ENCODE measurements around the gene KIF1B. TPM values are rescaled to one million over a fixed set of nuclear protein-coding genes. Genes with fewer than 3 reads are reported as not detected.
A peak's percentile ranks its signal among the peaks of the same experiment; 100 is the strongest.

The KIF1B gene
- total RNA-seq, 5 donors from 2014 or later (not counting 1 experiment from before 2014, with no cell fraction given), result 10.3 to 15.3 (median 13.8) TPM

- no CpG with 5 or more reads among the region's 2 CpGs for WGBS (ENCODE audit: insufficient coverage)
- POLR2A ChIA-PET, result no interaction called here
- Mint-ChIP-seq H3K27me3 (no peaks in the 10 kb centered on the region), H3K36me3 (peaks cover 23% of the 10 kb centered on the region), H3K27ac (no peak overlapping the region), H3K4me3 (no peak overlapping the region), H3K9me3 (no peaks in the 10 kb centered on the region), H3K4me1 (peaks cover 3 to 8% (median 3%) of the 10 kb centered on the region in 3 donors)
- Histone ChIP-seq H3K27me3 (replicated peaks in 1 of 2; ENCODE audit: control insufficient read depth in 2 of 2, extremely low read depth in 1 of 2, insufficient read depth in 2 of 2, low read length in 1 of 2) (no peaks in the 10 kb centered on the region), H3K4me3 (ENCODE audit: control insufficient read depth in 1 of 2, extremely low read depth in 1 of 2, low read length in 1 of 2) (no peak overlapping the region), H3K4me1 (ENCODE audit: control insufficient read depth in 1 of 2, extremely low read depth in 1 of 2, insufficient read depth in 2 of 2, low read length in 2 of 2) (peaks cover 0 to 3% of the 10 kb centered on the region in 2 experiments), H3K36me3 (ENCODE audit: control insufficient read depth in 2 of 2, extremely low read depth in 1 of 2, insufficient read depth in 1 of 2, low read length in 1 of 2) (peaks cover 0 to 8% of the 10 kb centered on the region in 2 donors), H3K27ac (ENCODE audit: low read length) (no peak overlapping the region), H3K9me3 (no peaks in the 10 kb centered on the region)
- DNase-seq (peak in 1 of 35 experiments; percentile 3), ATAC-seq (replicated peaks in 1 of 4) (peak in 1 of 4 experiments; percentile 40)
- CTCF ChIA-PET, result no interaction called here
These were observed 60.7 kb downstream of the KIF1B start for GRCh38 chr1:10271090-10271489.

GRCh38 chr1:10271869-10272268 lies 61.5 kb downstream of the KIF1B start:
- Mint-ChIP-seq H3K27ac (no peak overlapping the region), H3K27me3 (no peaks in the 10 kb centered on the region), H3K36me3 (peaks cover 29% of the 10 kb centered on the region), H3K4me1 (peaks cover 3 to 8% (median 3%) of the 10 kb centered on the region in 3 donors), H3K4me3 (no peak overlapping the region), H3K9me3 (no peaks in the 10 kb centered on the region)
- POLR2A ChIA-PET, result no interaction called here
- DNase-seq (no peak), ATAC-seq (replicated peaks in 1 of 4) (no peak)
- Histone ChIP-seq H3K4me3 (ENCODE audit: control insufficient read depth in 1 of 2, extremely low read depth in 1 of 2, low read length in 1 of 2) (no peak overlapping the region), H3K27me3 (replicated peaks in 1 of 2; ENCODE audit: control insufficient read depth in 2 of 2, extremely low read depth in 1 of 2, insufficient read depth in 2 of 2, low read length in 1 of 2) (no peaks in the 10 kb centered on the region), H3K36me3 (ENCODE audit: control insufficient read depth in 2 of 2, extremely low read depth in 1 of 2, insufficient read depth in 1 of 2, low read length in 1 of 2) (peaks cover 0 to 12% of the 10 kb centered on the region in 2 donors), H3K9me3 (no peaks in the 10 kb centered on the region), H3K4me1 (ENCODE audit: control insufficient read depth in 1 of 2, extremely low read depth in 1 of 2, insufficient read depth in 2 of 2, low read length in 2 of 2) (peaks cover 0 to 3% of the 10 kb centered on the region in 2 experiments), H3K27ac (ENCODE audit: low read length) (no peak overlapping the region)
- WGBS (ENCODE audit: insufficient coverage), result 100% methylated on average over 2 of the region's 2 CpGs
- CTCF ChIA-PET, result no interaction called here

DNA sequence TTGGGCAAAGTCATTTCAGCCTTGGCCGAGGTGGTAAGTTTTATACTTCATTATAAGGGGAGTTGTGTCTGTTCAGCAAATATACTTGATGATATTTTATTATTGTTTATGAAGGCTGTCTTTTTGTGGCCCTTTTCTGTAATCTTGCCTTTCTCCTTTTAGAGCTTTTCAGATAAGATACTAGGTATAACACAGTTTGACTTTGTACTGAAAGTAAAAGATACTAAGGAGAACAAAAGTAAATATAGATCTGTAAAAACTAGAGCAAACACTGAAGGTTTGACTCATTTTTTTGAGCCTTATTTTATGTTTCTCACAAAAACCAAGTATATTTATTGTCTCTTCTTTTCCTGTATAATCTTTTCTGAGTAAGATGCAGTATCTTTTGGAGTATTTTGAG lies 61.9 kb downstream of the KIF1B start:
- DNase-seq (no peak), ATAC-seq (replicated peaks in 1 of 4) (no peak)
- Histone ChIP-seq H3K9me3 (no peaks in the 10 kb centered on the region), H3K27ac (ENCODE audit: low read length) (no peak overlapping the region), H3K4me1 (ENCODE audit: control insufficient read depth in 1 of 2, extremely low read depth in 1 of 2, insufficient read depth in 2 of 2, low read length in 2 of 2) (peaks cover 0 to 3% of the 10 kb centered on the region in 2 experiments), H3K36me3 (ENCODE audit: control insufficient read depth in 2 of 2, extremely low read depth in 1 of 2, insufficient read depth in 1 of 2, low read length in 1 of 2) (peaks cover 0 to 12% of the 10 kb centered on the region in 2 donors), H3K27me3 (replicated peaks in 1 of 2; ENCODE audit: control insufficient read depth in 2 of 2, extremely low read depth in 1 of 2, insufficient read depth in 2 of 2, low read length in 1 of 2) (no peaks in the 10 kb centered on the region), H3K4me3 (ENCODE audit: control insufficient read depth in 1 of 2, extremely low read depth in 1 of 2, low read length in 1 of 2) (no peak overlapping the region)
- Mint-ChIP-seq H3K9me3 (no peaks in the 10 kb centered on the region), H3K4me1 (peaks cover 3 to 8% (median 3%) of the 10 kb centered on the region in 3 donors), H3K4me3 (no peak overlapping the region), H3K27ac (no peak overlapping the region), H3K36me3 (peaks cover 29% of the 10 kb centered on the region), H3K27me3 (no peaks in the 10 kb centered on the region)
- WGBS (ENCODE audit: insufficient coverage), result no CpG with 5 or more reads among the region's 1 CpG
- CTCF ChIA-PET, result no interaction called here
- POLR2A ChIA-PET, result no interaction called here

DNA sequence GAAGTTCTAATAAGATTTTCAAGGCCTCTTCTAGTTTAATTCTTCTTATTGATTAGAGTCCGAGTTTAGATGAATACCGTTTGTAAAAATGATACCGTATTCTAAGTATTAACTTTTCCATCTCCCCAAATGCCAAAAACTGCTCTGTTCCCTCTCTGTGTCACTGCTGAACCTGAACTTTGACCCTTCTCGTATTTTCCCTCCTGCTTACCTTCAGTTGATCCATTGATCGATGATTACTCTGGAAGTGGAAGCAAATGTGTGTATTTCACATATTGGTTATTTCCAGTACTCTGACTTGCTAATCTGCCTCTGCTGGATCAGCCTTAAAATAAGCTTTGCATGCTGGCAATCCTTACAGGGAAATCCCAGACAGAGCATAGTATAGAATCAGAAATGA lies 68.5 kb downstream of the KIF1B start:
- H3K27me3 ChIP-seq (replicated peaks in 1 of 2; ENCODE audit: control insufficient read depth in 2 of 2, extremely low read depth in 1 of 2, insufficient read depth in 2 of 2, low read length in 1 of 2), result no peaks in the 10 kb centered on the region
- POLR2A ChIA-PET, result no interaction called here
- 100% methylated on average over 2 of the region's 5 CpGs for WGBS (ENCODE audit: insufficient coverage)
- no peaks in the 10 kb centered on the region for H3K9me3 Mint-ChIP-seq
- ATAC-seq (replicated peaks in 1 of 4) (no peak), DNase-seq (no peak)
- H3K4me3 Mint-ChIP-seq, result no peak overlapping the region
- peaks cover 42% of the 10 kb centered on the region for H3K36me3 Mint-ChIP-seq
- no peaks in the 10 kb centered on the region for H3K4me1 Mint-ChIP-seq
- CTCF ChIA-PET, result interaction anchor here in 1 of 2 donors (0.6 kb wide), 1 partner anchor 43 kb away, joined by 6 read pairs; no protein-coding TSS in a partner anchor
- H3K36me3 ChIP-seq (ENCODE audit: control insufficient read depth in 2 of 2, extremely low read depth in 1 of 2, insufficient read depth in 1 of 2, low read length in 1 of 2), result peaks cover 0 to 17% of the 10 kb centered on the region in 2 donors
- H3K27ac Mint-ChIP-seq, result no peak overlapping the region
- no peak overlapping the region for H3K4me3 ChIP-seq (ENCODE audit: control insufficient read depth in 1 of 2, extremely low read depth in 1 of 2, low read length in 1 of 2)
- no peaks in the 10 kb centered on the region for H3K27me3 Mint-ChIP-seq
- H3K9me3 ChIP-seq, result no peaks in the 10 kb centered on the region
- H3K4me1 ChIP-seq (ENCODE audit: control insufficient read depth in 1 of 2, extremely low read depth in 1 of 2, insufficient read depth in 2 of 2, low read length in 2 of 2), result no peaks in the 10 kb centered on the region
- H3K27ac ChIP-seq (ENCODE audit: low read length), result no peak overlapping the region

DNA sequence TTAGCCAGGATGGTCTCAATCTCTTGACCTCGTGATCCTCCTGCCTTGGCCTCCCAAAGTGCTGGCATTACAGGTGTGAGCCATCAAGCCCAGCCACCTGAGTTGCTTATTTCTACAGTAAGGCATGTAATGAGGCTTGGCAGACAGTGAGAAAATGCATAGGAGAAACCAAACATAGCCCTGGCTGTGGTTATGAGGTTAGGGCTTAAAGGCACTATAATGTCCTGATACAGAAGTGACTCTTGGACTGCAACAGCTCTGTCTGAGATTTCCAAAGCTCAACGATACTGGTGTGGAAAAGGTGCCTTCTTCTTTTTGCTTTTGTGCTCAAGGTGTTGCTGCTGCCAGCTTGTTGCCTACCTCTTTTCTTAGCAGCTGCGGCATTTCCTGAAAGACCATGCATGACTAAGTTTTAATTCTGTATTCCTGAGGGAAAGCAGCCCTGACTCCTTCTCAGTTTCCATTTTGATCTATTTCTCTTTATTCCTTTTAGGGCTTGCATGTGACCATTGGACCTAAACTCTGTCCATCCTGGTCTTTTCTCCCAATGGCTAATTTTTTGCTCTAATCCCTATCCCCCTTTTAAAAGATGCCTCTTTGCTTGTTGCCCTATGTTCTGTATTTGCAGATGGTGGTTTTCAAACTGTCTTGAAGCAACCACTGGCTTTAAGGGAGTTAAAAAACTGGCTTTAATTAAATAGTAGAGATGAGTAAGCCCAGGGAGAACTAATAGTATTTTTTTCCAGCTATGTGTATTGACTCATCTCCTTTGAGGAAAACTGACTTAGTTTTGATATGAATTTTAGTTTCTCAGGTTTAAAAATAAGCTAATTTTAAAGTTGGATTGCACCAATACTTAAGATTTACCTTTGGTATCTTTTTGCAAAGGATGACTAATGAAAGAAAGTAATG lies 70.3 kb downstream of the KIF1B start:
- H3K9me3 ChIP-seq, result no peaks in the 10 kb centered on the region
- no peaks in the 10 kb centered on the region for H3K4me1 Mint-ChIP-seq
- no peaks in the 10 kb centered on the region for H3K27me3 Mint-ChIP-seq
- no peaks in the 10 kb centered on the region for H3K27me3 ChIP-seq (replicated peaks in 1 of 2; ENCODE audit: control insufficient read depth in 2 of 2, extremely low read depth in 1 of 2, insufficient read depth in 2 of 2, low read length in 1 of 2)
- H3K27ac ChIP-seq (ENCODE audit: low read length), result no peak overlapping the region
- peaks cover 44% of the 10 kb centered on the region for H3K36me3 Mint-ChIP-seq
- no peak overlapping the region for H3K4me3 Mint-ChIP-seq
- whole genome bisulfite sequencing (ENCODE audit: insufficient coverage), result 85% methylated on average over 2 of the region's 3 CpGs
- no peaks in the 10 kb centered on the region for H3K9me3 Mint-ChIP-seq
- H3K4me1 ChIP-seq (ENCODE audit: control insufficient read depth in 1 of 2, extremely low read depth in 1 of 2, insufficient read depth in 2 of 2, low read length in 2 of 2), result no peaks in the 10 kb centered on the region
- H3K4me3 ChIP-seq (ENCODE audit: control insufficient read depth in 1 of 2, extremely low read depth in 1 of 2, low read length in 1 of 2), result no peak overlapping the region
- H3K27ac Mint-ChIP-seq, result no peak overlapping the region
- ATAC-seq (replicated peaks in 1 of 4) (no peak), DNase-seq (no peak)
- POLR2A ChIA-PET, result no interaction called here
- peaks cover 0 to 17% of the 10 kb centered on the region in 2 donors for H3K36me3 ChIP-seq (ENCODE audit: control insufficient read depth in 2 of 2, extremely low read depth in 1 of 2, insufficient read depth in 1 of 2, low read length in 1 of 2)
- CTCF ChIA-PET, result no interaction called here

DNA sequence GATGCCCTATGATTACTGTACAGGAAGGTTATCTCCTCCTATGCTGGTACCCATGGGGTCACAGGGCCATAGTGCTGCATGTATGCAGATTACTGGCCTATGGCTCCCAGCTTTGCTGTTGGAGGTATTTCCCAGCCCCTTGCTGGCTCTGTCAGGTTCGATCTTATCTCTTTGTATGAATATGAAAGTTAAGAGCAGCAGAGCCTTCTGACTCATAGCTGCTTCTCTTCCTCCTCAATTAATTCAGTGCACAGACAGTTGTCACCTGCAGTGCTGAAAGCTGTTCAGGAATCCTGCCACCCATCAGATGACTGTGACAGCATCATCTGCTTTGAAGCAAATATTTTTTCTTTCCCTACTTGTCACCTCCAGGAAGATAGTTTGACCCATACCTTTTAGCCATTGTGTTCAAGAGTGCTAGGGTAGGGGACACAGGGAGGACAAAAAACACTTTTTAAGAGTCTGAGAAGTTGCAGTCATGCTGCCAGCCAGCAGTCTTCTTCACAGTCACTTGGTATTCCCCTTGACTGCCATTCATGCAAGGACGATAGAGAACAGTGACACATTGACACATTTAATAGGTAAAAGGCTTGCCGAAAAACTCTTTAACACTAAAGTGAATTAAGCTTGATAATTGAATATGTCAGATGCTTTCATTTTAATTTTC lies 73.1 kb downstream of the KIF1B start:
- Histone ChIP-seq H3K36me3 (ENCODE audit: control insufficient read depth in 2 of 2, extremely low read depth in 1 of 2, insufficient read depth in 1 of 2, low read length in 1 of 2) (peaks cover 0 to 7% of the 10 kb centered on the region in 2 donors), H3K4me1 (ENCODE audit: control insufficient read depth in 1 of 2, extremely low read depth in 1 of 2, insufficient read depth in 2 of 2, low read length in 2 of 2) (no peaks in the 10 kb centered on the region), H3K9me3 (no peaks in the 10 kb centered on the region), H3K4me3 (ENCODE audit: control insufficient read depth in 1 of 2, extremely low read depth in 1 of 2, low read length in 1 of 2) (no peak overlapping the region), H3K27me3 (replicated peaks in 1 of 2; ENCODE audit: control insufficient read depth in 2 of 2, extremely low read depth in 1 of 2, insufficient read depth in 2 of 2, low read length in 1 of 2) (no peaks in the 10 kb centered on the region), H3K27ac (ENCODE audit: low read length) (no peak overlapping the region)
- DNase-seq, result no peak
- Mint-ChIP-seq H3K27me3 (no peaks in the 10 kb centered on the region), H3K4me3 (no peak overlapping the region), H3K9me3 (no peaks in the 10 kb centered on the region), H3K36me3 (peaks cover 31% of the 10 kb centered on the region), H3K4me1 (no peaks in the 10 kb centered on the region), H3K27ac (no peak overlapping the region)
- WGBS (ENCODE audit: insufficient coverage), result no CpG with 5 or more reads among the region's 3 CpGs
- POLR2A ChIA-PET, result no interaction called here
- CTCF ChIA-PET, result interaction anchor here in 1 of 2 donors (0.6 kb wide), 1 partner anchor 25 kb away, joined by 6 read pairs; no protein-coding TSS in a partner anchor
- no peak for ATAC-seq (replicated peaks in 1 of 4)
